Effector CD8-positive, alpha-beta T cell (primary cell): ENCODE measurements around the gene HOXD1.

Source experiments
- DNase-seq: peaks from one replicate; lab custom pipeline; 2025; lab: John Stamatoyannopoulos, UW

HOXD1 gene

GRCh38 chr2:176152350-176153181 lies 35.9 kb upstream of the HOXD1 start:
- DNase-seq, result no peak

- no peak for DNase-seq
Measured at GRCh38 chr2:176154576-176155252, 33.8 kb upstream of the HOXD1 start.

GRCh38 chr2:176155356-176156044 lies 33.0 kb upstream of the HOXD1 start:
- DNase-seq, result no peak

GRCh38 chr2:176156301-176156806 lies 32.1 kb upstream of the HOXD1 start:
- no peak for DNase-seq

- no peak for DNase-seq
Measured at GRCh38 chr2:176156807-176157498, 31.5 kb upstream of the HOXD1 start, which contains the start of gene HOXD3. Gene HOXD3, plus strand, starts transcription at chr2:176157307. Its CDS starts 11,808 bp downstream, at chr2:176169115.

- DNase-seq, result no peak
Measured at GRCh38 chr2:176157499-176158185, 30.8 kb upstream of the HOXD1 start.

GRCh38 chr2:176158186-176158591 lies 30.3 kb upstream of the HOXD1 start:
- no peak for DNase-seq

GRCh38 chr2:176158855-176159662 lies 29.4 kb upstream of the HOXD1 start:
- DNase-seq, result no peak

GRCh38 chr2:176159663-176160250 lies 28.7 kb upstream of the HOXD1 start:
- no peak for DNase-seq

GRCh38 chr2:176160251-176160985 lies 28.1 kb upstream of the HOXD1 start:
- no peak for DNase-seq

- no peak for DNase-seq
Measured at GRCh38 chr2:176160986-176161824, 27.3 kb upstream of the HOXD1 start.

- DNase-seq, result no peak
Measured at GRCh38 chr2:176161825-176162626, 26.4 kb upstream of the HOXD1 start.

GRCh38 chr2:176162911-176163671 lies 25.4 kb upstream of the HOXD1 start:
- no peak for DNase-seq

- DNase-seq, result no peak
Measured at GRCh38 chr2:176163672-176164056, 24.8 kb upstream of the HOXD1 start.

GRCh38 chr2:176164201-176164600 lies 24.3 kb upstream of the HOXD1 start:
- no peak for DNase-seq

- DNase-seq, result no peak
Measured at GRCh38 chr2:176164611-176165369, 23.7 kb upstream of the HOXD1 start.
